AG10803 (cell line): ENCODE data around the gene SNRPB2.

Experiments used
- DNase-seq: peaks from one replicate; pipeline ENCODE4 v3.0.0; 2010; ENCODE audit warnings: low read depth
- H3K4me3 ChIP-seq: 2 replicates; pipeline ENCODE4 v1.5.1; 2011; ENCODE audit warnings: mild to moderate bottlenecking, low read length, control low read depth
- TF ChIP-seq, protein P1 (sequence below): conservative IDR thresholded peaks from 2 replicates; pipeline ENCODE4 v1.5.1; 2011; ENCODE audit warnings: mild to moderate bottlenecking, low read length, control low read depth, inconsistent platforms

Gene SNRPB2

DNA sequence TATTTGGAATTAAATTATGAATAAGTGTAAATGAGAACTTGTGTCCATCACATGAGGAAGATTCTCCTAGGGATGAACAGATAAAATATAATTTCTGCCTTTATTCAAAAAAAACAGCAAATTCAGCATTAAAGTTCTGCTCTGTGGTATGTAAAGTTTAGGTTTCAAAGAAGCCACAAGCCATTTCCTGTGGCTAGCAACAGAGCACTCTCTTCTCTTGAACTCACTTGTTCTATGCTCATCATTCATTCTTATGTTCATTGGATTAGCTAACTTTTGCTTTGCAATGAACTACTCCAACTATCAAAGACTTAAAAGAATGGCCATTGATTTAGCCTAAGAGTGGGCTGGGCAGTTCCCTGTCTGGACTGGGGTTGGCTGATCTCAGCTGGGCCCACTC, 20.8 kb upstream of the SNRPB2 start:
- TF ChIP-seq, protein P1, sequence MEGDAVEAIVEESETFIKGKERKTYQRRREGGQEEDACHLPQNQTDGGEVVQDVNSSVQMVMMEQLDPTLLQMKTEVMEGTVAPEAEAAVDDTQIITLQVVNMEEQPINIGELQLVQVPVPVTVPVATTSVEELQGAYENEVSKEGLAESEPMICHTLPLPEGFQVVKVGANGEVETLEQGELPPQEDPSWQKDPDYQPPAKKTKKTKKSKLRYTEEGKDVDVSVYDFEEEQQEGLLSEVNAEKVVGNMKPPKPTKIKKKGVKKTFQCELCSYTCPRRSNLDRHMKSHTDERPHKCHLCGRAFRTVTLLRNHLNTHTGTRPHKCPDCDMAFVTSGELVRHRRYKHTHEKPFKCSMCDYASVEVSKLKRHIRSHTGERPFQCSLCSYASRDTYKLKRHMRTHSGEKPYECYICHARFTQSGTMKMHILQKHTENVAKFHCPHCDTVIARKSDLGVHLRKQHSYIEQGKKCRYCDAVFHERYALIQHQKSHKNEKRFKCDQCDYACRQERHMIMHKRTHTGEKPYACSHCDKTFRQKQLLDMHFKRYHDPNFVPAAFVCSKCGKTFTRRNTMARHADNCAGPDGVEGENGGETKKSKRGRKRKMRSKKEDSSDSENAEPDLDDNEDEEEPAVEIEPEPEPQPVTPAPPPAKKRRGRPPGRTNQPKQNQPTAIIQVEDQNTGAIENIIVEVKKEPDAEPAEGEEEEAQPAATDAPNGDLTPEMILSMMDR, result no peak
- H3K4me3 ChIP-seq, result no peak overlapping the region
- DNase-seq, result no peak

DNA sequence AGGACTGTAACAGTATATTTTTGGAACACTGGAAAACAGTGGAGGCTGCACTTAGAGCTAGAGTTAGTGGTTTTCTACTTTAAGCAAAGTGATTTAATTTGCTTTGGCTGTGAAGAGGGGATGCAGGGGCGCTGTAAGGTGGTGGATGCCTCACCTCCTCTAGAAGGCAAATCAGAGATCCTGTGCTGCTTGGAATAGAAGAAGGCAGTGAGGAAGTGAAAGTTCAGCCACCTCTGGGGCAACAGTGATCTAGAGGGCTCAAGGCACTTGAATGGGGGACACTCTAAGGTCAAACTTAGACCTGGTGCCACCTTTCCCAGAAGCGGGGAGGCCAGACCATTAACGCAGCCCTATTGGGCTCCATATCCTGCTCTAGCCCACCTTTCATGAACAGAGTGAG, 19.0 kb upstream of the SNRPB2 start:
- DNase-seq, result no peak
- TF ChIP-seq, protein P1, result no peak
- no peak overlapping the region for H3K4me3 ChIP-seq

DNA sequence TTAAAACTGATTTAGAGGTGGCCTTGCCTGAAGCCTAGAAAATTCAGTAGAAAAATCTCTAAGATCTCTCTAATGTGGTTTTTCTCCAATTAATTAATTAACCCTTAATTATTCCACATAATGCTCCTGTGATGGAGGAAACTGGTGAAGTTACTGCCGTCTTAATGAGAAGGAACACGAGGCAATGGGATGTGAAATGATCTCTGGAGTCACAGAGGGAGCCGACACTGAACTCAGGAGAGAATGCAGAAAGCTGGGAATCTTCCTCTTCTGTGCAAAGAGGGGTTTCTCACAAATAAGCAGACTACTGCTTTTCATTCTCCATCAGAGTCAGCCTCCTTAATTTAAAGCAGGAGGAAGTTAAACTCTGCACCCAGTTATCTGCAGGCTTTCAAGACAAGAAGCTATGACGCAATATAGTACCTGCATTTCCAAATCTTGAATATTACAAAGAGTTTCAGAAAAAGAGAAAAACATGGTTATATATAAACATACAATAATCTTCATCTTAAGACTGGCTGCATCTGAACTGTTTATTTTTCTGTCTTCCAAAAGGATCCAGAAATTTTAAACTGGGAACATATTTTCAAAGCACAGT, 18.1 kb upstream of the SNRPB2 start:
- H3K4me3 ChIP-seq, result no peak overlapping the region
- DNase-seq, result no peak
- TF ChIP-seq, protein P1, result no peak

DNA sequence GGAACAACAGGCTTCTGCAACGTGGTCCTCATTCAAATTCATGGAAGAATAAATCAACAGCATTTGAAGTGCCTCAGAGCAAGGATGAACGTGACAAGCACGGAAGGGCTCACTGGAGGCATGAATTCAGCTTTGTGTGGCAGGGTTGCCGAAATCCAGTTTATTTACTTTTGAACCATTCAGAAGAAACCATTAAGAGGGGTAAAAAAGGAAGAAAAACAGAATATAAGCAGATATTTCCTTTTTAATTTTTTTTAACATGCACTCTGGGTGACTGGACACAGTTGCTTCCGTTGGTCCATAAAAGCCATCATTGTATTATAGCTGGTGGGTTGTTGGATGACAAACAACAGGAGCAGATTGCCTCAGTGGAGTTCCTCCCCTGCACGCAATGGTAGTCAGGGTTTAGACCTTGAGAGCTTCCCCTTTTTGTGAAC, 17.3 kb upstream of the SNRPB2 start:
- no peak for DNase-seq
- TF ChIP-seq, protein P1, result no peak
- no peak overlapping the region for H3K4me3 ChIP-seq

DNA sequence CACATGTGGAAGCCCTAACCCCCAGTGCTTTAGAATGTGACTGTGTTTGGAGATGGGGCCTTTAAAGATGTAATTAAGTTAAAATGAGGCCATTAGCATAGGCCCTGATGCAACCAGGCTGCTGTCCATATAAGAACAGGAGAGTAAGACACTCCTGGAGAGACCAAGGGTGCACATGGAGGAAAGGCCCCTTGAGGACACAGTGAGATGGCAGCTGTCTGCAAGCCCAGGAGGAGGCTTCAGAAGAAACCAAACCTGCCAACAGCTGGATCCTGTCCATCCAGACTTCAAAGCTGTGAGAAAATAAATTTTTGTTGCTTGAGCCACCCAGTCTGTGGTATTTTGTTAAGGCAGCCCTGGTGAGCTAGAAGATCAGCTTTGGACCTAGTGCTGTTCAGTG, 16.8 kb upstream of the SNRPB2 start:
- TF ChIP-seq, protein P1, result no peak
- no peak for DNase-seq
- H3K4me3 ChIP-seq, result no peak overlapping the region

DNA sequence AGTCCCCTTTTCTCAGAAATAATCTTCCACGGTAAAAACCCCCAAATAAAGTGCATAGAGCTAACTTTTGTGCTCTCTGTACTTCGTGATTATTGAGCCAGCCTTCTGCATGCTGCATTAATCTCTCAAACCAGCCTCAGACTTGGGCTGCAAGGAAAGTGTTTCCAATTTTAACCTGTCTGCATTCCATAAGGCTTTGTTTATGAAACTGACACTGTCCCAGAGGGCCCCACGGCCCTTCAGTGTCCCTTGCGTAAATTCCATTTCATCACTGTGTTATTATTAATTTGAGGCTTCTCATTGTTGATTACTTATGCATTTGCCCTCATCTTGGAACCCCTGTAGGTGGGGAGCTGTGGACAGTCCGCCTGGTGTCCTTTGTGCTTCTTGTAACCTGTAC, 15.6 kb upstream of the SNRPB2 start:
- DNase-seq, result no peak
- H3K4me3 ChIP-seq, result no peak overlapping the region
- TF ChIP-seq, protein P1, result no peak

DNA sequence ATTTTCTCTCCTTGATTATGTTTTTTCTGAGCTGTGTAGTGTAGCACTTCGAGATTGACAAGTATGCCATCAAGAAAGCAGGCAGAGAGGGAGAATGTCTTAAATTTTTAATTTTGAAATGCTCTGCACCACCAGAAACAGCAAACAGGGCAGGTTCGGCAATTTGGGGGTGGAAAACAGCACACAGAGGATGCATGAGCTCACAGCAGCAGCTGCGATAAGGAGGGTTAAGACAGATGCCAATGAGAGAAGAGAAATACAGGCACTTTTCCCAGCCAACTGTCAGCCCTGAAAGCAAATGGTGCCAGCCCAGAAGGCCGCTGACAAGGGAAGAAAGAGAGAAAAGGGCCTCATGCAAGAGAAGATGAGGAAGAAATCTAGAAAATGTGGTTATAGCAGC, 15.1 kb upstream of the SNRPB2 start:
- TF ChIP-seq, protein P1, result no peak
- DNase-seq, result no peak
- H3K4me3 ChIP-seq, result no peak overlapping the region
